COLO668 (cell line): ENCODE data around the gene RNF13.
"Not testable (repeated sequence)": the region's sequence is repeated elsewhere in the genome, so short reads cannot be mapped to it uniquely, and the experiment has no call there.

Source experiments
- DNase-seq: peaks from one replicate; lab custom pipeline; 2025; ENCODE audit not compliant: unreplicated experiment; lab: John Stamatoyannopoulos, UW

The RNF13 gene

DNA sequence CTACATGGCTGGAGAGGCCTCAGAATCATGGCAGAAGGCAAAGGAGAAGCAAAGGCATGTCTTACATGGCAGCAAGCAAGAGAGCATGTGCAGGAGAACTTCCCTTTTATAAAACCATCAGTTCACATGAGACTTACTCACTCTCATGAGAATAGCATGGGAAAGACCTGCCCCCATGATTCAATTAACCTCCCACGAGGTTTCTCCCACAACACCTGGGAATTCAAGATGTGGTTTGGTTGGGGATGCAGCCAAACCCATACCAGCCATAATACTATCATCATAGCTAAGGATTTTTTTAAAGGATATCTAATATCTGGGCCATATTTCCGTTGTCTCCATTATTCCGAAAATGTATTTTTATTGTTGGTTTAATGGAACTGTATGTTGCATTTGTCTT, 26.5 kb downstream of the RNF13 start:
- DNase-seq: not testable (repeated sequence)

DNA sequence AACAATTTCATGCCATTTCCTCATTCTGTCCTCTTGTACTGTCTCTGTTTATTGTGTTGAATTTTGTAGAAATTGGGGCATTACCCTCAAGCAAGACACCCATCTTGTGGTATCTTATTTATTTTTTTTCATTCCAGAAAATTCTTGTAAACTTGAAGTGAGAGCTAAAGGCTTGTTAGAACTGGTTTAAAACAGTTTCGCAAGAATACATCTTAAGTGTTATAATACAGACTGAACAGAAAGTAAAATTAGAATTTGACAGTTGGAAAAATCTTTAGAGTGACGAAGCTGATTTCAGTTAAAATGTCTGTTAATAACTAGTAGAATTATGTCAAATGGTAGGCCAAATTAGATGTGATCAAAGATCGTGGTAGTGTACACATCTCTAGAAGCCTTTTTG, 26.9 kb downstream of the RNF13 start:
- no peak for DNase-seq

- DNase-seq: no peak
Measured at GRCh38 chr3:149843502-149843901, 30.5 kb downstream of the RNF13 start.

- no peak for DNase-seq
Measured at GRCh38 chr3:149844091-149844490, 31.1 kb downstream of the RNF13 start.

- no peak for DNase-seq
Measured at GRCh38 chr3:149845570-149846244, 32.7 kb downstream of the RNF13 start.

- no peak for DNase-seq
Measured at GRCh38 chr3:149848238-149848637, 35.2 kb downstream of the RNF13 start.

GRCh38 chr3:149848688-149849087, 35.7 kb downstream of the RNF13 start:
- no peak for DNase-seq

GRCh38 chr3:149850787-149851584, 38.0 kb downstream of the RNF13 start:
- DNase-seq: no peak

GRCh38 chr3:149858911-149859310, 45.9 kb downstream of the RNF13 start:
- DNase-seq: no peak

- DNase-seq: no peak
Measured at GRCh38 chr3:149860881-149861280, 47.9 kb downstream of the RNF13 start.

- no peak for DNase-seq
Measured at GRCh38 chr3:149867563-149867962, 54.5 kb downstream of the RNF13 start.

GRCh38 chr3:149871855-149872254, 58.8 kb downstream of the RNF13 start:
- no peak for DNase-seq

DNA sequence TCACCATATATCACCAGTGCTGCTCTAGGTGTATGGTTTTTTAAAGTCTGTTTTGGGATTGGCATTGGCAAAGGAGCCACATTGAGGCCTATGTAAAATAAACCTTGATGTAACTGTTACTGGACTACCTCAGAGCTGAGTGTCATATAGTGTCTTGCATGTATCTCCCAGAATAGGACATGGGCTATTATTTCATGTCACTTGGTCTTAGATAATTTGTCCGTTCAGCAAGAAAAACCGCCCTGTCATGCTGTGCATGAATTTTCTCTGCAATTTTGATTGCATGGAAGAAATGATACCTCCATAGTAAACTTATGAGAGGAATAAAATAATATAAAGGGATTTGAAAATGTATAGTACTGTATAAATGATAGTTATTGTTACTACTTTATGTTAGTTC, 59.6 kb downstream of the RNF13 start:
- no peak for DNase-seq

DNA sequence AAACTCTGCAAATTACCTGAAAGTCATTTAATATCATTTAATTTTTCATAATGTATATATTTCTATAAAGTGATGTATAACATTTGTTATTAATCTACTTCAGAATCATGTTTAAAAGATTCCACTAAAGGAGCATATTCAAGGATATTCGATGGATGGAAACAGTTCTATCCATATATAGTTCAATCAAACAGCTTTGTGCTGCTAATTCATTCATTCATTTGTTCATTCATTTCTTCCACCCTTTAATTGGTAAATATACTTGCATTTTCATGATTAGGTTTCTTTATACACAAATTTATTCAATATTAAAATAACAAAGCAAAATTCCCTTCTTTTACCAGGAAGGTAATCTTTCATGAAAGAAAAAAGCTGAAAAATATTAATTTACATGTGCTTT, 64.7 kb downstream of the RNF13 start:
- DNase-seq: no peak

DNA sequence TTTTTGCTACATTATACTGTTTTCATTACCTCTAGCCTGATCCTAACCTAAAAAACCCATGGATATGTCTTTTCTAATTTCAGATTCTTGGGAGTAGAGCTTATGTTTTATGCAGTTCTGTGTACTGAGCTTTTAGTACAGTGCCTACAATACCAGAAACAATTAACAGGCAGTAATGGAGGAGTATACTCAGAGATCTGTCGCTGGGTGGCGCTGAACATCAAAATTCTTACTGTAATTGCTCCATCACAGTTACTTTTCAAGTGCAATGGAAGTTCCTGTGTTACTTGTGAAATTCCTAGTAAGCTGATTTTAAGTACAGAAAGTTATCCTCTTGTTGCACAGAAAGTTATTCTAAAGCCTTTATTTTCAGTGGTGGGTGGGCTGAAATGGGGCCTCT, 66.9 kb downstream of the RNF13 start:
- peak; percentile 22 for DNase-seq

DNA sequence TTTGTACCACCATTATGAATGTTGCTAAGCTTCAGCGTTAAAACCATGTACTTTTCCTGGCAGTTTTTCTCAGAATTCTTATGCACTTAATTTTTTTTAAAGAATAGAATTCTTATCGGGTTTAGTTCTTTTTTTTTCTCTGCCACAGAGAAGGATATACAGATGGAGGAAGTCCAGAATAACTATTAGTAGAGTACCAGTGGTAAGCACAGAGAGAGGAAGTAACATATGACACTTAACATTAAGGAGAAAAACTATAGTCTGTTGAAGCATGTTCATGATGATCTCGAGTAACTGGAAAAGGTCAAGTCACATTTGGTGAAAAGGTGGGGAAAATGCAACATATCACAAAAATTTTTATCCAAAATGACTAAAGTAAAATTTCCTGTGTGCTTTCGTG, 68.9 kb downstream of the RNF13 start:
- no peak for DNase-seq

GRCh38 chr3:149883134-149883533, 70.1 kb downstream of the RNF13 start:
- no peak for DNase-seq

DNA sequence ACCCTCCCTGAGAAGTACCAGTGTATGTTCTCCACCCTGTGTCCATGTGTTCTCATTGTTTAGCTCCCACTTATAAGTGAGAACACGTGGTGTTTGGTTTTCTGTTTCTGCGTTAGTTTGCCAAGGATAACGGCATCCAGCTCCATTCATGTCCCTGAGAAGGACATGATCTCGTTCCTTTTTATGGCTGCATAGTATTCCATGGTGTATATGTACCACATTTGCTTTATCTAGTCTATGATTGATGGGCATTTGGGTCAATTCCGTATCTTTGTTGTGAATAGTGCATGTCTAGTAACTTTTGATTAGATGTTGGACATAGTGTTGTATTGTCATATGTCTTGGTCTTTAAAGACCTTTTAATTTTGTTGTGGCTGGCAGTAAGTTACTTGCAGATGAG, 70.8 kb downstream of the RNF13 start:
- DNase-seq: not testable (repeated sequence)

GRCh38 chr3:149884848-149885247, 71.8 kb downstream of the RNF13 start:
- not testable (repeated sequence) for DNase-seq

- no peak for DNase-seq
Measured at GRCh38 chr3:149886957-149887356, 73.9 kb downstream of the RNF13 start.

GRCh38 chr3:149891621-149892020, 78.6 kb downstream of the RNF13 start:
- DNase-seq: no peak

- no peak for DNase-seq
Measured at GRCh38 chr3:149892371-149892770, 79.4 kb downstream of the RNF13 start.

- no peak for DNase-seq
Measured at GRCh38 chr3:149894205-149894604, 81.2 kb downstream of the RNF13 start.
